ENCODE results near the gene TIPARP.
"Not testable (repeated sequence)": the region's sequence is repeated elsewhere in the genome, so short reads cannot be mapped to it uniquely, and the experiment has no call there.

Gene TIPARP

GRCh38 chr3:156677536-156677935 is 3.1 kb downstream of the TIPARP start:
- no peak for DNase-seq

- DNase-seq = no peak
Observed at GRCh38 chr3:156678197-156678596, 3.8 kb downstream of the TIPARP start.

GRCh38 chr3:156680243-156680914 is 6.0 kb downstream of the TIPARP start:
- no peak for DNase-seq

GRCh38 chr3:156681002-156681401 is 6.6 kb downstream of the TIPARP start:
- DNase-seq = no peak

GRCh38 chr3:156682501-156682900 is 8.1 kb downstream of the TIPARP start:
- no peak for DNase-seq

- no peak for DNase-seq
Observed at GRCh38 chr3:156682963-156683362, 8.6 kb downstream of the TIPARP start.

- DNase-seq = no peak
Observed at GRCh38 chr3:156685198-156685597, 10.8 kb downstream of the TIPARP start.

GRCh38 chr3:156685752-156686151 is 11.4 kb downstream of the TIPARP start:
- peak; percentile 17 for DNase-seq

GRCh38 chr3:156687023-156687422 is 12.6 kb downstream of the TIPARP start:
- DNase-seq = no peak

- DNase-seq = no peak
Observed at GRCh38 chr3:156688632-156689452, 14.5 kb downstream of the TIPARP start.

GRCh38 chr3:156689608-156690007 is 15.2 kb downstream of the TIPARP start:
- no peak for DNase-seq

GRCh38 chr3:156691920-156692319 is 17.5 kb downstream of the TIPARP start:
- no peak for DNase-seq

GRCh38 chr3:156693166-156693565 is 18.8 kb downstream of the TIPARP start:
- DNase-seq = no peak

- no peak for DNase-seq
Observed at GRCh38 chr3:156694536-156694935, 20.1 kb downstream of the TIPARP start.

GRCh38 chr3:156702367-156702766 is 28.0 kb downstream of the TIPARP start:
- no peak for DNase-seq

GRCh38 chr3:156704370-156705036 is 30.1 kb downstream of the TIPARP start:
- DNase-seq = no peak

- no peak for DNase-seq
Observed at GRCh38 chr3:156705761-156706616, 31.6 kb downstream of the TIPARP start.

GRCh38 chr3:156707588-156707987 is 33.2 kb downstream of the TIPARP start:
- no peak for DNase-seq

GRCh38 chr3:156710429-156710828 is 36.0 kb downstream of the TIPARP start:
- DNase-seq = no peak

GRCh38 chr3:156711113-156711512 is 36.7 kb downstream of the TIPARP start:
- no peak for DNase-seq

- DNase-seq = not testable (repeated sequence)
Observed at GRCh38 chr3:156711944-156712343, 37.6 kb downstream of the TIPARP start.

GRCh38 chr3:156716105-156716862 is 41.9 kb downstream of the TIPARP start:
- no peak for DNase-seq
